ENCODE data around the gene SORBS1.

DNA sequence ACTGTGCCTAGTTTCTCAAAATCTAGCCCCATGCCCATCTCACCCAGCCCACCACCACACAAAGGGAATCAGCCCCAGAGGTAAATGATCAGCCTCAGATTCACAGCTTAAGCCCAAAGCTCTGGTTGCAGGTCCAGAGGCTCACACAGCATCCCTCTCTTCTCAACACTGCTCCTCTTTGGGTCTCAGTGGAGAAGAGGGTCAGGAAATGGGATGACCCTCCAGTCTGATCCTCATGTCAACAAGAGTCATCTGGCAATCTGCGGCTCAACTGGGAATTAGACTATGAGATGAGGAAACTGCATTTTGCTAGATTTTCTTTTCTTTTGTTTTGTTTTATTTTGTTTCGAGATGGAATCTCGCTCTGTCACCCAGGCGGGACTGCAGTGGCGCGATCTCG lies 144.2 kb downstream of the SORBS1 start:
- no peak for TF ChIP-seq EZH2 (IDR thresholded peaks at IDR 0.05; ENCODE audit: insufficient read depth, poor library complexity, severe bottlenecking)
- TF ChIP-seq EZH2phosphoT487 (IDR thresholded peaks at IDR 0.05; ENCODE audit: insufficient read depth, low read depth): no peak

Measured in GM23248 (cell line).